NB4 (cell line): ENCODE data around the gene PLD4.
"Not testable (repeated sequence)": the region's sequence is repeated elsewhere in the genome, so short reads cannot be mapped to it uniquely, and the experiment has no call there.

Experiments
- DNase-seq: peaks from one replicate; pipeline ENCODE4 v3.0.0; 2010; ENCODE audit warnings: low read depth
- H3K4me3 ChIP-seq: one replicate; pipeline ENCODE4 v1.5.1; 2011; ENCODE audit warnings: mild to moderate bottlenecking, low read depth, low read length, moderate library complexity
- CTCF ChIP-seq: IDR thresholded peaks from one replicate; pipeline ENCODE4 v1.5.1; 2012; ENCODE audit warnings: low read depth, low read length
- MYC ChIP-seq: IDR thresholded peaks from 2 replicates; pipeline ENCODE4 v1.6.1; 2011; ENCODE audit warnings: low read depth, low read length
- POLR2A ChIP-seq: IDR thresholded peaks from 2 replicates; pipeline ENCODE4 v1.6.1; 2011; ENCODE audit warnings: mild to moderate bottlenecking; ENCODE audit not compliant: insufficient read length; ENCODE audit errors: extremely low read depth
- TF ChIP-seq, protein P1 (sequence below): IDR thresholded peaks from 2 replicates; pipeline ENCODE4 v1.6.1; 2011; ENCODE audit warnings: low read depth, low read length

PLD4 gene

GRCh38 chr14:104898195-104898558 lies 26.5 kb upstream of the PLD4 start:
- no peak for TF ChIP-seq CTCF
- no peak for TF ChIP-seq MYC
- TF ChIP-seq, protein P1, sequence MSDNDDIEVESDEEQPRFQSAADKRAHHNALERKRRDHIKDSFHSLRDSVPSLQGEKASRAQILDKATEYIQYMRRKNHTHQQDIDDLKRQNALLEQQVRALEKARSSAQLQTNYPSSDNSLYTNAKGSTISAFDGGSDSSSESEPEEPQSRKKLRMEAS: no peak
- no peak for TF ChIP-seq POLR2A
- DNase-seq: no peak
- no peak overlapping the region for H3K4me3 ChIP-seq

GRCh38 chr14:104898870-104899510 lies 25.7 kb upstream of the PLD4 start:
- TF ChIP-seq POLR2A (no peak), CTCF (no peak)
- TF ChIP-seq, protein P1: no peak
- no peak overlapping the region for H3K4me3 ChIP-seq
- DNase-seq: no peak

- DNase-seq: no peak
- no peak overlapping the region for H3K4me3 ChIP-seq
- no peak for TF ChIP-seq POLR2A
- TF ChIP-seq, protein P1: no peak
Measured at GRCh38 chr14:104899781-104900180, 24.9 kb upstream of the PLD4 start.

DNA sequence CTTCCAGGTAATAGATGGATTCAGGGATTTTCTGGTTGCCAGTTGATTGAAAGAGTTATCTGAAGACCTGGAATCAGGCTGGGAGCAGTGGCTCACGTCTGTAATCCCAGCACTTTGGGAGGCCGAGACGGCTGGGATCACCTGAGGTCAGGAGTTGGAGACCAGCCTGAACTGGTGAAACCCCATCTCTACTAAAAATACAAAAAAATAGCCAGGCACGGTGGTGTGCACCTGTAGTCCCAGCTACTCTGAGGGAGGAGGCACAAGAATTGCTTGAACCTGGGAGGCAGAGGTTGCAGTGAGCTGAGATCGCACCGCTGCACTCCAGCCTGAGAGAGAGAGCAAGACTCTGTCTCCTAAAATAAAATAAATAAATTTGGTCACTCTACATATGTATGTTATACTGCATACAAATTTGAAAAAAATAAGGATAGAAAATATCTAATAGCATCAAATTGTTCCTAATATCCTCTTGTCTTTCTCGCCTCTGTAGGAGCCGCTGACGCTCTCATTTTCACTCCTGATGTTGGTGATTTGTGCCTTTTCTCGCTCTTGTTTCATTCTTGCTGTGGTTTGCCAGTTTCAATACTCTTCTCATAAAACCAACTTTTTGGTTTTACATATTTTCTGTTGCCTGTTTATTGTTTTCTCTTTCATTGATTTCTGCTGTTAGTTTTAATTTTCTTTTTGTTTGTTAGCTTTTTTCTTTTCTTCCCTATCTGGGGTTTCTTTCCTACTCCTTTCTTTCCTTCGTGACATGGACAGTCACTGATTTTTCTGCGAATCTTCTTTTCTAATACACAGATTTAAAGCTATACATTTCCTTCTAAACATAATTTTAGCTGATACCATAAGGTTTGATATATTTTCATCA lies 23.8 kb upstream of the PLD4 start:
- H3K4me3 ChIP-seq: no peak overlapping the region
- DNase-seq: no peak
- no peak for TF ChIP-seq MYC
- no peak for TF ChIP-seq POLR2A
- TF ChIP-seq CTCF: no peak
- TF ChIP-seq, protein P1: no peak

DNA sequence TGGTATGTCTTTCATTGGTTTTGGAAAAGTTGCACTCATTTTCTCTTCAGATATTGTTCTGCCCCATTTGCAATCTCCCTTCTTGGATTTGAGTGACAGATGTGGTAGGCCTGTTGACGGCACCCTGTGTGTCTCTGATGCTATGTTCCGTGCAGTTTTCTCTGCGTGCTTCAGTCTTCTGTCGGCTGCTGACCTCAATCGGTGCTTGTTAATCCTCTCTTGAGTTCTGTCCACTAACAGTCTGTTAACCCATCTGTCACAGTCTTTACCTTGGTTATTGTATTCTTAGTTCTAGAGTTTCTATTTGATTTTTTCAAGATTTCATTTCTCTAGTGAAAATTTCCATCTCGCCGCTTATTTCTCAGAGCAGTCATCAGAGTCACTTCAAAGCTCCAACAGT lies 20.7 kb upstream of the PLD4 start:
- no peak for TF ChIP-seq CTCF
- no peak for TF ChIP-seq MYC
- no peak for TF ChIP-seq POLR2A
- TF ChIP-seq, protein P1: no peak
- DNase-seq: no peak

DNA sequence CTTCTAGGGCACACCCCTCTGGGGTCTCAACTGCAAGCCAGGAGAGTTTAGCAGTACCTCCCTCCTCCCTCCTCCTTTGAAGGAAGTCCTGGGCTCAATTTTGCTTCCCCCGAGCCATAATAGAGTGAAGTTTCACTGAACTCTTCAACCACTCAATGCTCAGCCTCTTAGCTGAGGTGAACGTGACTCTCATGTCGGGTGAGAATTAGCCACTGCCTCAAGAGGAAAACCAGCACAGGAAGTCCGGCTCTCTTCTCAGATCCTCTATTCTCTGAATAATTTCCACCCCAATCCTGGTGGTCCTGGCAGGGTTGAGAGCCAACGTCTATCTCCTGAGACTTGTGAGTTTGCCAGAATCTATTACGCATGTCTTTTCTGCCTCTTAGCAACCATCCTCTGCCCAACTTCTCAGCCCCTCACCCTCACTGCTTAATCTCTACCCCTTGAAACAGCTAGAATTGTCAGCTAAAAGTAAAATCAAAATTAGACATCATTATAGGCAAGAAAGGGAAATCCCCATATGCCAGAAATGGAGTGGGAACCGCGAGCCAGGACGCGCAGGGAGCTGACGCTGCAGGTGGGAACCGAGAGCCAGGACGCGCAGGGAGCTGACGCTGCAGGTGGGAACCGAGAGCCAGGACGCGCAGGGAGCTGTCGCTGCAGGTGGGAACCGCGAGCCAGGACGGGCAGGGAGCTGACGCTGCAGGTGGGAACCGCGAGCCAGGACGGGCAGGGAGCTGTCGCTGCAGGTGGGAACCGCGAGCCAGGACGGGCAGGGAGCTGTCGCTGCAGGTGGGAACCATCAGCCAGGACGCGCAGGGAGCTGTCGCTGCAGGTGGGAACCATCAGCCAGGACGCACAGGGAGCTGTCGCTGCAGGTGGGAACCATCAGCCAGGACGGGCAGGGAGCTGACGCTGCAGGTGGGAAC lies 19.8 kb upstream of the PLD4 start:
- not testable (repeated sequence) for DNase-seq, H3K4me3 ChIP-seq

More for the DNA sequence above, 20.7 kb upstream of the PLD4 start:
- no peak overlapping the region for H3K4me3 ChIP-seq

GRCh38 chr14:104905579-104905933 lies 19.1 kb upstream of the PLD4 start:
- DNase-seq, H3K4me3 ChIP-seq: not testable (repeated sequence)
